ENCODE results near the gene EPN2.

Gene EPN2

DNA sequence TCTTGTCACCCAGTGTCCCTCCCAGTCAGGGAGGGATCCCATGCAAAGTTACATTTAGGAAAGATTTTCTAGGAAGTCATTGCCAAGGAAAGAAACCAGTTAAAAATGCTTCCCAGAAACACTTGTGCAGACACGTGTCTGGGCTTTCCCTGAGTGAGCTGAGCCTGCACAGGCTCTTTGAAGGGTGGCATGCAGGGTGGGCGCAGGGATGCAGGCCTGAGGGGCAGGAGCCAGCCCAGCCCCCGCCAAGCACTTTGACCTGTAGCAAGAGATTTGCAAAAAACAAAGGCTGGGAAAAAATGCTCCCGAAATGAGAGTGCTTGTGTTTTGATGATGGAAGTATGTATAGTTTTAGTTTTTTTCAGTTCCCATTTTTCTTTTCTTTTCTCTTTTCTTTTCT lies 73.0 kb downstream of the EPN2 start:
- Histone ChIP-seq H3K27ac (no peak overlapping the region), H3K9ac (no peak overlapping the region), H3K36me3 (ENCODE audit: control insufficient read depth, insufficient read depth, low read length) (no peaks in the 10 kb centered on the region), H3K4me1 (peaks cover 12% of the 10 kb centered on the region), H3K27me3 (ENCODE audit: control insufficient read depth, insufficient read depth, low read length) (no peaks in the 10 kb centered on the region), H3K4me3 (ENCODE audit: low read depth, low read length) (no peak overlapping the region), H3K4me2 (ENCODE audit: low read length) (no peak overlapping the region), H2AFZ (no peak overlapping the region), H3K79me2 (peaks cover 12% of the 10 kb centered on the region), H3K9me3 (ENCODE audit: control insufficient read depth, low read length) (no peaks in the 10 kb centered on the region)
- TF ChIP-seq, protein P1, sequence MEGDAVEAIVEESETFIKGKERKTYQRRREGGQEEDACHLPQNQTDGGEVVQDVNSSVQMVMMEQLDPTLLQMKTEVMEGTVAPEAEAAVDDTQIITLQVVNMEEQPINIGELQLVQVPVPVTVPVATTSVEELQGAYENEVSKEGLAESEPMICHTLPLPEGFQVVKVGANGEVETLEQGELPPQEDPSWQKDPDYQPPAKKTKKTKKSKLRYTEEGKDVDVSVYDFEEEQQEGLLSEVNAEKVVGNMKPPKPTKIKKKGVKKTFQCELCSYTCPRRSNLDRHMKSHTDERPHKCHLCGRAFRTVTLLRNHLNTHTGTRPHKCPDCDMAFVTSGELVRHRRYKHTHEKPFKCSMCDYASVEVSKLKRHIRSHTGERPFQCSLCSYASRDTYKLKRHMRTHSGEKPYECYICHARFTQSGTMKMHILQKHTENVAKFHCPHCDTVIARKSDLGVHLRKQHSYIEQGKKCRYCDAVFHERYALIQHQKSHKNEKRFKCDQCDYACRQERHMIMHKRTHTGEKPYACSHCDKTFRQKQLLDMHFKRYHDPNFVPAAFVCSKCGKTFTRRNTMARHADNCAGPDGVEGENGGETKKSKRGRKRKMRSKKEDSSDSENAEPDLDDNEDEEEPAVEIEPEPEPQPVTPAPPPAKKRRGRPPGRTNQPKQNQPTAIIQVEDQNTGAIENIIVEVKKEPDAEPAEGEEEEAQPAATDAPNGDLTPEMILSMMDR (IDR thresholded peaks at IDR 0.05): no peak

- TF ChIP-seq, protein P1 (IDR thresholded peaks at IDR 0.05): no peak
- Histone ChIP-seq H3K36me3 (ENCODE audit: control insufficient read depth, insufficient read depth, low read length) (no peaks in the 10 kb centered on the region), H3K4me2 (ENCODE audit: low read length) (no peak overlapping the region), H3K9me3 (ENCODE audit: control insufficient read depth, low read length) (no peaks in the 10 kb centered on the region), H3K4me3 (ENCODE audit: low read depth, low read length) (no peak overlapping the region), H3K4me1 (peaks cover 8% of the 10 kb centered on the region), H3K9ac (no peak overlapping the region), H3K27ac (no peak overlapping the region), H3K27me3 (ENCODE audit: control insufficient read depth, insufficient read depth, low read length) (no peaks in the 10 kb centered on the region), H2AFZ (no peak overlapping the region), H3K79me2 (peaks cover 10% of the 10 kb centered on the region)
These were observed 73.8 kb downstream of the EPN2 start for GRCh38 chr17:19311016-19311415.

DNA sequence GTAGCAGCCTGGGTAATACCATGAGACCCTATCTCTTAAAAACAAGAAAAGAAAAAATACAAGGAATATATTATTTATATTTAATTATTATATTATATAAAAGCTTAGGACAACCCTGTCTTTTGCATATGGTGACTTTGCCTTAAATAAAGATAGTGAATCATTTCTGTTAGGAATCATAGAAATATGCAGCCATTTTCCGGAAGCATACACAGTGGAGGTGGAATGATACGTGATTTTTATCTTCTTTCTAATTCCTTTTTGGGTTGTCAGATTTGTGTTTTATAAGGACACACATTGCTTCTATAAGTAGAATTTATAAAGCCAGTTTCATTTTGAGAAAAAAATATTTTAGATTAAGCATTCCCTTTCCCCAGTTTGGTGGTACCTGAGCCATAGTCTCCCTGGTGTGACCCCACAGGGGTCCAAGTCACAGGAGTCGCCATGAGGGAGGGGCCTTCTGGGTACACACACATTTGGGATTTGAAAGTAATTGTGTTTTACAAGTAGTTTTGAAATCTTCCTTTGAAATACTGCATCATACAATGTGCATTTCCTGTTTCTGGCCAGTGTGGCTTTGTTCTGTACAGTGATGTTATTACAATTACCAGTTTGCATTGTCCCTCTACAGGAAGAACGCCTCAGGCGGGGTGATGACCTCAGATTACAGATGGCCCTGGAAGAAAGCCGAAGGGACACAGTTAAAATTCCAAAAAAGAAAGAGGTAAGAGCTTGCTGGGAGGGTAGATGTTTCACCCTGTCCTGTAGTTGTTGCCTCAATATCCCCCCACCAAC lies 74.5 kb downstream of the EPN2 start:
- Histone ChIP-seq H3K79me2 (peaks cover 7% of the 10 kb centered on the region), H3K9me3 (ENCODE audit: control insufficient read depth, low read length) (no peaks in the 10 kb centered on the region), H3K27me3 (ENCODE audit: control insufficient read depth, insufficient read depth, low read length) (no peaks in the 10 kb centered on the region), H3K4me2 (ENCODE audit: low read length) (no peak overlapping the region), H3K36me3 (ENCODE audit: control insufficient read depth, insufficient read depth, low read length) (no peaks in the 10 kb centered on the region), H3K4me1 (peaks cover 14% of the 10 kb centered on the region), H3K4me3 (ENCODE audit: low read depth, low read length) (no peak overlapping the region), H3K27ac (peak overlapping the region; percentile 51), H2AFZ (no peak overlapping the region), H3K9ac (no peak overlapping the region)
- TF ChIP-seq, protein P1 (IDR thresholded peaks at IDR 0.05): no peak

DNA sequence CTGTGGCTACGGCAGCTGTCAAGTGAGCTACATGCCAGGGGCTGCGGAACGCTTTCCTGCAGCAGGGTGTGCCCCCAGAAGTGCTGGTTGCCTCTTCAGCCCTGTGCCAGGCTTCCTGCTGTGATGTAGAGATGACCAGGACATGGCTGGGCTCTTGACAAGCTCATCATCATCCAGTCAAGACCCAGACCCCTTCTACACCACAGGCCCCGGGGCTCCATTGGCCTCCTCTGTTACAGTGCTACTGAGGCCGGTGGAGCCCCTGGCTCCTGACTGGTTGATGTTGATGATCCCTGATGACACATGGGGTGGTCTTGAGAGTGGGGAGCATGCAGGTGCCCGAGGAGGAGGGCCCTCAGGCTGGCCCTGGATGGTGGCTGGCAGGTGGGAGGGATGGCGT lies 75.2 kb downstream of the EPN2 start:
- Histone ChIP-seq H3K36me3 (ENCODE audit: control insufficient read depth, insufficient read depth, low read length) (no peaks in the 10 kb centered on the region), H3K79me2 (peaks cover 7% of the 10 kb centered on the region), H2AFZ (no peak overlapping the region), H3K4me1 (peaks cover 21% of the 10 kb centered on the region), H3K27ac (no peak overlapping the region), H3K27me3 (ENCODE audit: control insufficient read depth, insufficient read depth, low read length) (no peaks in the 10 kb centered on the region), H3K9ac (no peak overlapping the region), H3K4me3 (ENCODE audit: low read depth, low read length) (no peak overlapping the region), H3K9me3 (ENCODE audit: control insufficient read depth, low read length) (no peaks in the 10 kb centered on the region), H3K4me2 (ENCODE audit: low read length) (no peak overlapping the region)
- TF ChIP-seq, protein P1 (IDR thresholded peaks at IDR 0.05): no peak

Data from parathyroid adenoma (tissue), 2 donors.